IMR-90 (cell line): ENCODE measurements around the gene C1QL2. TPM values are rescaled to one million over a fixed set of nuclear protein-coding genes. Genes with fewer than 3 reads are reported as not detected.

Experiments
- ATAC-seq: fragments of 200-7000 bp; cut with Tn5 transposase; 2 replicates; pipeline ENCODE4 v1.9.1; 2020; ENCODE audit warnings: low read depth, mild to moderate bottlenecking, moderate library complexity
- BruUV-seq: library from RNA; stranded (reverse); fragments of 400-500 nt; replicated peaks from 2 replicates; lab custom pipeline; 2021; lab: Mats Ljungman, UMichigan
- CTCF ChIA-PET: fragments of 300-600 bp; formaldehyde crosslinking; extraction: SDS; loops from one replicate; lab custom pipeline; 2021; ENCODE audit warnings: antibody characterized with exemption; lab: Yijun Ruan, JAX
- POLR2A ChIA-PET: fragments of 300-600 bp; sonication (Branson Sonifier 250); formaldehyde crosslinking; loops from one replicate; lab custom pipeline; 2022; ENCODE audit warnings: antibody characterized with exemption; ENCODE audit not compliant: unreplicated experiment; lab: Charles Lee
- DNase-seq: peaks from one replicate; pipeline ENCODE4 v3.0.0; 2013
- H2AFZ ChIP-seq: replicated peaks from 2 replicates; pipeline ENCODE3; 2013; ENCODE audit warnings: low read length, mild to moderate bottlenecking; ENCODE audit not compliant: poor library complexity
- H2AK5ac ChIP-seq: 2 replicates; pipeline ENCODE4 v1.6.1; 2013; ENCODE audit warnings: low read depth, low read length, inconsistent platforms
- H2AK9ac ChIP-seq: replicated peaks from 2 replicates; pipeline ENCODE3; 2013; ENCODE audit warnings: mild to moderate bottlenecking, low read depth, low read length, moderate library complexity; ENCODE audit not compliant: poor library complexity
- H2BK120ac ChIP-seq: 2 replicates; pipeline ENCODE4 v1.6.1; 2013; ENCODE audit warnings: low read depth, low read length, inconsistent platforms
- H2BK15ac ChIP-seq: 3 replicates; pipeline ENCODE4 v1.6.1; 2013; ENCODE audit warnings: low read depth, low read length, inconsistent platforms
- H2BK20ac ChIP-seq: 2 replicates; pipeline ENCODE4 v1.6.1; 2013; ENCODE audit warnings: low read depth, mild to moderate bottlenecking, inconsistent platforms, low read length, moderate library complexity
- H2BK5ac ChIP-seq: 2 replicates; pipeline ENCODE4 v1.6.1; 2013; ENCODE audit warnings: mild to moderate bottlenecking, low read depth, low read length, inconsistent platforms; ENCODE audit not compliant: poor library complexity, severe bottlenecking
- H3K14ac ChIP-seq: replicated peaks from 2 replicates; pipeline ENCODE4 v1.6.1; 2013; ENCODE audit warnings: low read depth, low read length, inconsistent platforms
- H3K18ac ChIP-seq: 2 replicates; pipeline ENCODE4 v1.6.1; 2013; ENCODE audit warnings: low read depth, low read length, control low read depth
- H3K23ac ChIP-seq: 2 replicates; pipeline ENCODE4 v1.6.1; 2013; ENCODE audit warnings: low read depth, low read length, inconsistent platforms
- H3K27ac ChIP-seq: 2 replicates; pipeline ENCODE4 v1.5.1; 2013; ENCODE audit warnings: mild to moderate bottlenecking, control low read depth, low read length; ENCODE audit not compliant: insufficient read depth
- H3K27me3 ChIP-seq: 2 replicates; pipeline ENCODE4 v1.6.1; 2013; ENCODE audit warnings: low read length; ENCODE audit not compliant: control insufficient read depth, insufficient read depth
- H3K36me3 ChIP-seq: 2 replicates; pipeline ENCODE4 v1.6.1; 2013; ENCODE audit warnings: low read length, mixed read lengths; ENCODE audit not compliant: control insufficient read depth, insufficient read depth
- H3K4ac ChIP-seq: 2 replicates; pipeline ENCODE4 v1.6.1; 2013; ENCODE audit warnings: low read depth, low read length, inconsistent platforms
- H3K4me1 ChIP-seq: 2 replicates; pipeline ENCODE4 v1.6.1; 2013; ENCODE audit warnings: low read length, mixed read lengths; ENCODE audit not compliant: control insufficient read depth, insufficient read depth
- H3K4me2 ChIP-seq: 2 replicates; pipeline ENCODE4 v1.6.1; 2013; ENCODE audit warnings: low read depth, mild to moderate bottlenecking, control low read depth, low read length, moderate library complexity
- H3K4me3 ChIP-seq: 2 replicates; pipeline ENCODE4 v1.5.1; 2013; ENCODE audit warnings: low read depth, mild to moderate bottlenecking, control low read depth, low read length, moderate library complexity; ENCODE audit not compliant: insufficient read depth
- H3K56ac ChIP-seq: 2 replicates; pipeline ENCODE4 v1.6.1; 2013; ENCODE audit warnings: low read length, inconsistent platforms; ENCODE audit not compliant: insufficient read depth; ENCODE audit errors: extremely low read depth
- H3K79me1 ChIP-seq, 2 experiments: 2 replicates each; pipeline ENCODE4 v1.6.1; 2013; ENCODE audit warnings: low read length in 2 of 2, inconsistent platforms in 1 of 2, low read depth in 1 of 2
- H3K9ac ChIP-seq: 2 replicates; pipeline ENCODE4 v1.6.1; 2013; ENCODE audit warnings: low read depth, low read length, control low read depth
- H3K9me1 ChIP-seq: 2 replicates; pipeline ENCODE4 v1.6.1; 2013; ENCODE audit warnings: low read length, inconsistent platforms; ENCODE audit not compliant: insufficient read depth
- H3K9me3 ChIP-seq: 2 replicates; pipeline ENCODE4 v1.6.1; 2013; ENCODE audit warnings: low read length; ENCODE audit not compliant: control insufficient read depth, insufficient read depth
- H4K20me1 ChIP-seq: 2 replicates; pipeline ENCODE4 v1.6.1; 2013; ENCODE audit warnings: low read length, inconsistent platforms; ENCODE audit not compliant: insufficient read depth
- H4K5ac ChIP-seq: 2 replicates; pipeline ENCODE4 v1.6.1; 2013; ENCODE audit warnings: mild to moderate bottlenecking, low read depth, low read length, control low read depth
- H4K8ac ChIP-seq, 2 experiments: 2 replicates each; pipeline ENCODE4 v1.6.1; 2013; ENCODE audit warnings: low read depth in 2 of 2, low read length in 2 of 2, control low read depth in 1 of 2, inconsistent platforms in 1 of 2
- H4K91ac ChIP-seq: 2 replicates; pipeline ENCODE4 v1.6.1; 2013; ENCODE audit warnings: low read depth, low read length, inconsistent platforms; ENCODE audit not compliant: insufficient read depth
- POLR2A ChIP-seq: IDR thresholded peaks from 2 replicates; pipeline ENCODE4 v1.6.1; 2012; ENCODE audit warnings: mild to moderate bottlenecking, low read depth, low read length
- RCOR1 ChIP-seq: IDR thresholded peaks from 2 replicates; pipeline ENCODE4 v1.6.1; 2012; ENCODE audit warnings: mild to moderate bottlenecking, low read length, improper control_type of control experiment; ENCODE audit not compliant: insufficient replicate concordance
- RFX5 ChIP-seq: IDR thresholded peaks from 2 replicates; pipeline ENCODE4 v1.8.0; 2012; ENCODE audit warnings: low read depth, mild to moderate bottlenecking, low read length, moderate library complexity
- WGBS, 2 experiments: methylation state at CpG; one replicate each; pipeline versions ENCODE4 v1.1.5 to v1.1.7; 2013; ENCODE audit warnings: missing lambda C conversion rate in 2 of 2; ENCODE audit not compliant: insufficient read length in 1 of 2; ENCODE audit errors: extremely low coverage in 2 of 2; 5-methylcytosine and 5-hydroxymethylcytosine counted together
- dilution Hi-C: fragments of 300-500 bp; cut with HindIII; formaldehyde crosslinking; loops from one replicate; pipeline ENCODE4 v1.14.3; 2018; ENCODE audit warnings: low sequenced_read_pairs; ENCODE audit not compliant: unreplicated experiment
- in situ Hi-C: fragments of 300-500 bp; cut with MboI; formaldehyde crosslinking; loops from 3 replicates; pipeline ENCODE4 v1.14.3; 2019; ENCODE audit warnings: low sequenced_read_pairs, inconsistent platforms, mixed read lengths
- intact Hi-C: fragments of 100-400 bp; cut with micrococcal nuclease; formaldehyde crosslinking; loops from 2 replicates; pipeline ENCODE4 v1.10.0; 2022
- polyA plus RNA-seq, 3 experiments: library from polyadenylated mRNA; depleted of rRNA; stranded (reverse); fragments of >200 nt; gene quantifications; 2 replicates each; pipeline ENCODE4 v1.2.3, GENCODE V29; 2012; ENCODE audit warnings: low replicate concordance in 1 of 3
- total RNA-seq: library from RNA; depleted of rRNA; stranded (reverse); fragments of >200 nt; gene quantifications from 2 replicates; pipeline ENCODE4 v1.2.3, GENCODE V29; 2012
- TF ChIP-seq, protein P1 (sequence below): fragments of 150-350 bp; IDR thresholded peaks from 2 replicates; pipeline ENCODE4 v1.6.1; 2017; ENCODE audit warnings: mild to moderate bottlenecking, antibody characterized with exemption, low read length, low read depth
- TF ChIP-seq, protein P2 (sequence below): fragments of 150-350 bp; IDR thresholded peaks from 2 replicates; pipeline ENCODE4 v1.6.1; 2016; ENCODE audit warnings: low read depth, mild to moderate bottlenecking, low read length, moderate library complexity, borderline replicate concordance

Gene C1QL2
- total and polyA plus RNA-seq, 2 of the 4 experiments (the other 2 are of a cell fraction), result not detected

DNA sequence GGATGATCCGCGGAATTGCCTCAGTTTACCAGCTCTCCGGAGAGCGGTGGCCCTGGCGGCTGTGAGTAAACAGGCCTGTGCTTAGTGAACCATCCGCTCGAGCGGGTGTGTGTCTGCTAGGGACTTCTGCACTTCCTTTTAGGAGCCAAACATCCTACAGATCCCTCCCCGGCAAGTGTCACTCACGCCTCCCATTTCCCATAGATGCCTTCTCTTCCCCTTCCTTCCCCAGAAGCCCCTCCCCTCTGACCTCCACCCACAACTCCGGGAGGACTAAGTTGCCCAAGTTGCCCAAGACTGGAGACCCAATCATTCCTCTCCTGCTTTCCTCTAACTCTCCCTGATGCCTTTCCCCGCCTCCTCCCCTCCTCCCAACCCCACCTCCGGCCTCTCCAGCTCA, 2.9 kb downstream of the C1QL2 start:
- ChIA-PET POLR2A (no interaction called here), CTCF (interaction anchor here (0.6 kb wide), 1 partner anchor 28 kb away, joined by 3 read pairs; no protein-coding TSS in a partner anchor)
- no peak overlapping the region for H3K4me2 ChIP-seq
- no peak for ATAC-seq
- H2AFZ ChIP-seq, result no peak overlapping the region
- H3K27ac ChIP-seq, result no peak overlapping the region
- no peak overlapping the region for H2BK15ac ChIP-seq
- H3K56ac ChIP-seq, result no peak overlapping the region
- no peak overlapping the region for H3K23ac ChIP-seq
- no peak overlapping the region for H4K5ac ChIP-seq
- no peaks in the 10 kb centered on the region for H3K9me1 ChIP-seq
- H2BK20ac ChIP-seq, result no peak overlapping the region
- H2BK5ac ChIP-seq, result no peak overlapping the region
- no peaks in the 10 kb centered on the region for H3K9me3 ChIP-seq
- H4K91ac ChIP-seq, result no peak overlapping the region
- H4K20me1 ChIP-seq, result no peaks in the 10 kb centered on the region
- no peak for DNase-seq
- no peak overlapping the region for H3K9ac ChIP-seq
- H2BK120ac ChIP-seq, result no peak overlapping the region
- no peak overlapping the region for H3K4ac ChIP-seq
- no peaks in the 10 kb centered on the region for H3K79me1 ChIP-seq
- no peak overlapping the region for H3K4me3 ChIP-seq
- no peak overlapping the region for H3K14ac ChIP-seq
- no CpG with 5 or more reads among the region's 13 CpGs for WGBS, 2 experiments
- H2AK5ac ChIP-seq, result no peak overlapping the region
- intact Hi-C loops, result no loop called here
- in situ Hi-C loops, result loop anchor here (25.0 kb wide), 1 partner anchor 107 kb away; no protein-coding TSS in a partner anchor
- no peaks in the 10 kb centered on the region for H3K36me3 ChIP-seq
- H3K27me3 ChIP-seq, result peaks cover 61% of the 10 kb centered on the region
- no peak overlapping the region for H4K8ac ChIP-seq
- no TSS peak for BruUV-seq
- TF ChIP-seq RFX5 (no peak), POLR2A (no peak), RCOR1 (no peak)
- TF ChIP-seq, protein P1, sequence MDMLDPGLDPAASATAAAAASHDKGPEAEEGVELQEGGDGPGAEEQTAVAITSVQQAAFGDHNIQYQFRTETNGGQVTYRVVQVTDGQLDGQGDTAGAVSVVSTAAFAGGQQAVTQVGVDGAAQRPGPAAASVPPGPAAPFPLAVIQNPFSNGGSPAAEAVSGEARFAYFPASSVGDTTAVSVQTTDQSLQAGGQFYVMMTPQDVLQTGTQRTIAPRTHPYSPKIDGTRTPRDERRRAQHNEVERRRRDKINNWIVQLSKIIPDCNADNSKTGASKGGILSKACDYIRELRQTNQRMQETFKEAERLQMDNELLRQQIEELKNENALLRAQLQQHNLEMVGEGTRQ, result no peak
- TF ChIP-seq, protein P2, sequence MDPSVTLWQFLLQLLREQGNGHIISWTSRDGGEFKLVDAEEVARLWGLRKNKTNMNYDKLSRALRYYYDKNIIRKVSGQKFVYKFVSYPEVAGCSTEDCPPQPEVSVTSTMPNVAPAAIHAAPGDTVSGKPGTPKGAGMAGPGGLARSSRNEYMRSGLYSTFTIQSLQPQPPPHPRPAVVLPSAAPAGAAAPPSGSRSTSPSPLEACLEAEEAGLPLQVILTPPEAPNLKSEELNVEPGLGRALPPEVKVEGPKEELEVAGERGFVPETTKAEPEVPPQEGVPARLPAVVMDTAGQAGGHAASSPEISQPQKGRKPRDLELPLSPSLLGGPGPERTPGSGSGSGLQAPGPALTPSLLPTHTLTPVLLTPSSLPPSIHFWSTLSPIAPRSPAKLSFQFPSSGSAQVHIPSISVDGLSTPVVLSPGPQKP, result no peak
- no peak overlapping the region for H3K18ac ChIP-seq
- H2AK9ac ChIP-seq, result peak overlapping the region; percentile 24
- dilution Hi-C loops, result no loop called here
- H3K4me1 ChIP-seq, result no peaks in the 10 kb centered on the region
